Measurements from ENCODE around the gene APOL4. TPM values are rescaled to one million over a fixed set of nuclear protein-coding genes. Genes with fewer than 3 reads are reported as not detected.

APOL4 gene
- total and polyA plus RNA-seq, 2 of the 4 experiments (the other 2 are of a cell fraction) = 0.07 TPM; not detected in 1

DNA sequence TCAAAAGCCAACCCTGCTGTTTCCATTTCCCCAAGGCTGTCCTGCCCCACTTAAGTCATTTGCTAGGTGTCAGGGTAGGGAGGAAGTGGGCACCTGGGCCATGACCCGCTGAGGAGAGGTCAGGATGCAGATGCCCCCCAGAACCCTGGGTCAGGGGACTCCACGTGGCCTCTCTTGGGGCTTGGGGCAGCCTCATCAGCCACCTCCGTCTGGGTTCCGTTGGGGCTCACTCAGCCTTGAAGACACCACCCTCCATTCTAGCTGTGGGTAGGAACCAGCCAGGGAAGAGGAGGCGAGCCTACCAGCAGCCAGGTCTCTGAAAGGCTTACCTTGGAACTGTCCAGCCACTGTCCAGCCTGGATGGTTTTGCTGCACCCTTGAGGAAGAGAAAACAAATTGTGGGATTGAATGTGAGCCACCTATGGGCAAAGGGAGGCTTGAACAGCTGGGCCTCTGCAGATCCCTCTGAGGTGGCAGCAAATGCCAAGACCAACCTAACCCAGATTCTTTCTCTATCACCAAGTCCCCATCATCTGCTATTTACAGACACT is 2.5 kb downstream of the APOL4 start:
- H2BK15ac ChIP-seq (ENCODE audit: low read depth, low read length) = no peak overlapping the region
- H4K20me1 ChIP-seq (ENCODE audit: insufficient read depth, low read length) = no peaks in the 10 kb centered on the region
- peaks cover 0 to 8% of the 10 kb centered on the region in 2 experiments; a peak in 1 of 4 replicates for H3K79me1 ChIP-seq (ENCODE audit: low read depth in 1 of 2, low read length in 2 of 2)
- H4K8ac ChIP-seq (ENCODE audit: low read depth in 2 of 2, low read length in 2 of 2) = no peak overlapping the region
- dilution Hi-C loops (cut with HindIII; ENCODE audit: low sequenced_read_pairs, unreplicated experiment) = no loop called here
- POLR2A ChIA-PET (ENCODE audit: unreplicated experiment) = no interaction called here
- no peaks in the 10 kb centered on the region for H3K36me3 ChIP-seq (ENCODE audit: control insufficient read depth, insufficient read depth, low read length)
- H3K9me1 ChIP-seq (ENCODE audit: insufficient read depth, low read length) = peaks cover 12% of the 10 kb centered on the region
- H3K18ac ChIP-seq (ENCODE audit: low read depth, low read length) = no peak overlapping the region
- H4K5ac ChIP-seq (ENCODE audit: low read depth, low read length) = no peak overlapping the region
- CTCF ChIA-PET = no interaction called here
- no peak for ATAC-seq (ENCODE audit: low read depth)
- no peaks in the 10 kb centered on the region for H3K9me3 ChIP-seq (ENCODE audit: control insufficient read depth, insufficient read depth, low read length)
- H2AFZ ChIP-seq (replicated peaks; ENCODE audit: low read length, poor library complexity) = peak overlapping the region; percentile 29
- H3K27ac ChIP-seq (ENCODE audit: insufficient read depth, low read length) = no peak overlapping the region
- H4K91ac ChIP-seq (ENCODE audit: insufficient read depth, low read depth, low read length) = no peak overlapping the region
- peak overlapping the region; percentile 82 for H2AK5ac ChIP-seq (ENCODE audit: low read depth, low read length)
- H2AK9ac ChIP-seq (replicated peaks; ENCODE audit: low read depth, low read length, poor library complexity) = no peak overlapping the region
- no peak overlapping the region for H3K9ac ChIP-seq (ENCODE audit: low read depth, low read length)
- no TSS peak for BruUV-seq (replicated peaks)
- WGBS, 2 experiments (ENCODE audit: extremely low coverage in 2 of 2, insufficient read length in 1 of 2) = 87% methylated on average over 3 of the region's 5 CpGs; no CpG with 5 or more reads in 1 of the 2 experiments
- TF ChIP-seq BHLHE40 (IDR thresholded peaks at IDR 0.05; ENCODE audit: low read depth, low read length) = no peak
- TF ChIP-seq POLR2A (IDR thresholded peaks at IDR 0.05; ENCODE audit: low read depth, low read length) = no peak
- no peak for TF ChIP-seq MAZ (IDR thresholded peaks at IDR 0.05; ENCODE audit: borderline replicate concordance, low read depth, low read length)
- TF ChIP-seq SMC3 (IDR thresholded peaks at IDR 0.05; ENCODE audit: low read depth, low read length) = no peak
- no peak for TF ChIP-seq RCOR1 (IDR thresholded peaks at IDR 0.05; ENCODE audit: insufficient replicate concordance, low read length)
- TF ChIP-seq NFE2L2 (IDR thresholded peaks at IDR 0.05; ENCODE audit: low read depth, low read length) = no peak
- no peak for TF ChIP-seq CTCF (conservative IDR thresholded peaks at IDR 0.05; ENCODE audit: low read depth, low read length)
- TF ChIP-seq ELK1 (IDR thresholded peaks at IDR 0.05; ENCODE audit: borderline replicate concordance, low read depth, low read length) = no peak
- TF ChIP-seq, protein P1, sequence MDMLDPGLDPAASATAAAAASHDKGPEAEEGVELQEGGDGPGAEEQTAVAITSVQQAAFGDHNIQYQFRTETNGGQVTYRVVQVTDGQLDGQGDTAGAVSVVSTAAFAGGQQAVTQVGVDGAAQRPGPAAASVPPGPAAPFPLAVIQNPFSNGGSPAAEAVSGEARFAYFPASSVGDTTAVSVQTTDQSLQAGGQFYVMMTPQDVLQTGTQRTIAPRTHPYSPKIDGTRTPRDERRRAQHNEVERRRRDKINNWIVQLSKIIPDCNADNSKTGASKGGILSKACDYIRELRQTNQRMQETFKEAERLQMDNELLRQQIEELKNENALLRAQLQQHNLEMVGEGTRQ (IDR thresholded peaks at IDR 0.05; ENCODE audit: low read depth, low read length) = no peak
- TF ChIP-seq MAFK (IDR thresholded peaks at IDR 0.05; ENCODE audit: low read depth, low read length) = no peak
- no peak for TF ChIP-seq RAD21 (IDR thresholded peaks at IDR 0.05; ENCODE audit: low read length)
- no peak for TF ChIP-seq RFX5 (IDR thresholded peaks at IDR 0.05; ENCODE audit: low read depth, low read length)
- no peak for TF ChIP-seq CEBPB (IDR thresholded peaks at IDR 0.05; ENCODE audit: low read depth, low read length)
- TF ChIP-seq MXI1 (IDR thresholded peaks at IDR 0.05; ENCODE audit: borderline replicate concordance, low read depth, low read length) = no peak
- TF ChIP-seq CHD1 (IDR thresholded peaks at IDR 0.05; ENCODE audit: low read depth, low read length) = no peak
- no peak for TF ChIP-seq FOS (IDR thresholded peaks at IDR 0.05; ENCODE audit: low read depth, low read length)
- DNase-seq = no peak
- intact Hi-C loops (cut with micrococcal nuclease) = no loop called here
- in situ Hi-C loops (cut with MboI; ENCODE audit: low sequenced_read_pairs) = loop anchor here (10.0 kb wide), 1 partner anchor 286 kb away; the partner anchor contains the start of gene TXN2
- H3K23ac ChIP-seq (ENCODE audit: low read depth, low read length) = no peak overlapping the region
- no peak overlapping the region for H2BK5ac ChIP-seq (ENCODE audit: low read depth, low read length, poor library complexity, severe bottlenecking)
- H3K27me3 ChIP-seq (ENCODE audit: control insufficient read depth, insufficient read depth, low read length) = no peaks in the 10 kb centered on the region; the same call in 1 of the 2 replicates
- no peak overlapping the region for H2BK120ac ChIP-seq (ENCODE audit: low read depth, low read length)
- no peak overlapping the region for H3K56ac ChIP-seq (ENCODE audit: extremely low read depth, insufficient read depth, low read length)
- H3K4ac ChIP-seq (ENCODE audit: low read depth, low read length) = no peak overlapping the region
- no peak overlapping the region for H2BK20ac ChIP-seq (ENCODE audit: low read depth, low read length)
- peak overlapping the region; percentile 43; the same call in 1 of the 2 replicates for H3K14ac ChIP-seq (replicated peaks; ENCODE audit: low read depth, low read length)
- H3K4me3 ChIP-seq (ENCODE audit: insufficient read depth, low read depth, low read length) = no peak overlapping the region
- no peak overlapping the region for H3K4me2 ChIP-seq (ENCODE audit: low read depth, low read length)
- peaks cover 13% of the 10 kb centered on the region for H3K4me1 ChIP-seq (ENCODE audit: control insufficient read depth, insufficient read depth, low read length)
